ENCODE results near the gene KLHL4. TPM values are rescaled to one million over a fixed set of nuclear protein-coding genes. Genes with fewer than 3 reads are reported as not detected.
"Not testable (repeated sequence)": the region's sequence is repeated elsewhere in the genome, so short reads cannot be mapped to it uniquely, and the experiment has no call there.

The KLHL4 gene
- total RNA-seq, 2 experiments from 2014 or later, result not detected

GRCh38 chrX:87679849-87680248 lies 162.2 kb downstream of the KLHL4 start:
- CTCF ChIA-PET, result no interaction called here
- no peak for DNase-seq
- H3K27ac Mint-ChIP-seq, result no peak overlapping the region

DNA sequence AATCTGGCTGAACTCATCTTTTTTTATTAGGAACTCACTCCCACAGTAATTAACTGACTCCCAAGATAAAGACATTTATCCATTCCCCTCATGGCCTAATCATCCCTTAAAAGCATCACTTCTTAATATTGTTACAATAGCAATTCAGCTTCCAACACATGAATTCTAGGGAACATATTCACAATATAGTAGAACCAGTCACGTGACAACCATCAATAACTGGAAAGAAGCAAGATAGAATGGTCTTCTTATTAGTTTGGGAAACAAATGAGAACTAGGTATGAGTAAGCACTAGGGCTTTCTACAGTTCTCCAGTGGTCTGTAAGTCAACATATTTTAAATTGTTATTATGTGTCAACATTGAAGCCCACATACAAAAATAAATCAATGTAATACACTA lies 170.1 kb downstream of the KLHL4 start:
- no peak overlapping the region for H3K4me3 Mint-ChIP-seq
- no peak overlapping the region for H3K27ac Mint-ChIP-seq
- H3K4me1 Mint-ChIP-seq (ENCODE audit: low read depth), result no peaks in the 10 kb centered on the region
- H3K9me3 Mint-ChIP-seq, result peaks cover 5% of the 10 kb centered on the region
- H3K9me3 ChIP-seq (ENCODE audit: control insufficient read depth in 1 of 2, insufficient read depth in 1 of 2, low read length in 2 of 2), result no peaks in the 10 kb centered on the region
- H3K4me3 ChIP-seq (ENCODE audit: low read length), result no peak overlapping the region
- TF ChIP-seq, protein P1, sequence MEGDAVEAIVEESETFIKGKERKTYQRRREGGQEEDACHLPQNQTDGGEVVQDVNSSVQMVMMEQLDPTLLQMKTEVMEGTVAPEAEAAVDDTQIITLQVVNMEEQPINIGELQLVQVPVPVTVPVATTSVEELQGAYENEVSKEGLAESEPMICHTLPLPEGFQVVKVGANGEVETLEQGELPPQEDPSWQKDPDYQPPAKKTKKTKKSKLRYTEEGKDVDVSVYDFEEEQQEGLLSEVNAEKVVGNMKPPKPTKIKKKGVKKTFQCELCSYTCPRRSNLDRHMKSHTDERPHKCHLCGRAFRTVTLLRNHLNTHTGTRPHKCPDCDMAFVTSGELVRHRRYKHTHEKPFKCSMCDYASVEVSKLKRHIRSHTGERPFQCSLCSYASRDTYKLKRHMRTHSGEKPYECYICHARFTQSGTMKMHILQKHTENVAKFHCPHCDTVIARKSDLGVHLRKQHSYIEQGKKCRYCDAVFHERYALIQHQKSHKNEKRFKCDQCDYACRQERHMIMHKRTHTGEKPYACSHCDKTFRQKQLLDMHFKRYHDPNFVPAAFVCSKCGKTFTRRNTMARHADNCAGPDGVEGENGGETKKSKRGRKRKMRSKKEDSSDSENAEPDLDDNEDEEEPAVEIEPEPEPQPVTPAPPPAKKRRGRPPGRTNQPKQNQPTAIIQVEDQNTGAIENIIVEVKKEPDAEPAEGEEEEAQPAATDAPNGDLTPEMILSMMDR (IDR thresholded peaks at IDR 0.05), result no peak
- H3K4me1 ChIP-seq (ENCODE audit: insufficient read depth, low read length), result no peaks in the 10 kb centered on the region
- no peak for DNase-seq
- H3K27me3 Mint-ChIP-seq, result no peaks in the 10 kb centered on the region
- ChIA-PET POLR2A (no interaction called here), CTCF (no interaction called here)
- H3K36me3 ChIP-seq (ENCODE audit: insufficient read depth, low read length), result no peaks in the 10 kb centered on the region
- H3K36me3 Mint-ChIP-seq (ENCODE audit: low read depth), result no peaks in the 10 kb centered on the region
- no peaks in the 10 kb centered on the region for H3K27me3 ChIP-seq (ENCODE audit: control insufficient read depth in 1 of 2, insufficient read depth in 2 of 2, low read length in 2 of 2)
- intact Hi-C loops (cut with DNase I, micrococcal nuclease), result no loop called here
- no peak overlapping the region for H3K27ac ChIP-seq (ENCODE audit: low read depth in 1 of 2, low read length in 2 of 2)
- no peak for ATAC-seq (ENCODE audit: poor library complexity)

More at GRCh38 chrX:87679849-87680248, 162.2 kb downstream of the KLHL4 start:
- intact Hi-C loops (cut with DNase I, micrococcal nuclease), result no loop called here
- Mint-ChIP-seq H3K27me3 (no peaks in the 10 kb centered on the region), H3K9me3 (no peaks in the 10 kb centered on the region), H3K36me3 (ENCODE audit: low read depth) (no peaks in the 10 kb centered on the region), H3K4me3 (no peak overlapping the region), H3K4me1 (ENCODE audit: low read depth) (no peaks in the 10 kb centered on the region)
- Histone ChIP-seq H3K36me3 (ENCODE audit: insufficient read depth, low read length) (no peaks in the 10 kb centered on the region), H3K27me3 (ENCODE audit: control insufficient read depth in 1 of 2, insufficient read depth in 2 of 2, low read length in 2 of 2) (no peaks in the 10 kb centered on the region), H3K4me1 (ENCODE audit: insufficient read depth, low read length) (no peaks in the 10 kb centered on the region), H3K9me3 (ENCODE audit: control insufficient read depth in 1 of 2, insufficient read depth in 1 of 2, low read length in 2 of 2) (no peaks in the 10 kb centered on the region), H3K4me3 (ENCODE audit: low read length) (no peak overlapping the region), H3K27ac (ENCODE audit: low read depth in 1 of 2, low read length in 2 of 2) (no peak overlapping the region)
- POLR2A ChIA-PET, result no interaction called here
- no peak for ATAC-seq (ENCODE audit: poor library complexity)
- TF ChIP-seq, protein P1 (IDR thresholded peaks at IDR 0.05), result no peak

GRCh38 chrX:87688113-87688748 lies 170.6 kb downstream of the KLHL4 start:
- H3K27ac Mint-ChIP-seq; H3K36me3 Mint-ChIP-seq (ENCODE audit: low read depth); H3K9me3 ChIP-seq (ENCODE audit: control insufficient read depth in 1 of 2, insufficient read depth in 1 of 2, low read length in 2 of 2); POLR2A ChIA-PET; H3K36me3 ChIP-seq (ENCODE audit: insufficient read depth, low read length); H3K27me3 Mint-ChIP-seq; H3K4me3 ChIP-seq (ENCODE audit: low read length); H3K27ac ChIP-seq (ENCODE audit: low read depth in 1 of 2, low read length in 2 of 2); H3K9me3 Mint-ChIP-seq; H3K4me1 ChIP-seq (ENCODE audit: insufficient read depth, low read length); intact Hi-C loops (cut with DNase I, micrococcal nuclease); DNase-seq; H3K4me3 Mint-ChIP-seq; ATAC-seq (ENCODE audit: poor library complexity); CTCF ChIA-PET; H3K27me3 ChIP-seq (ENCODE audit: control insufficient read depth in 1 of 2, insufficient read depth in 2 of 2, low read length in 2 of 2); H3K4me1 Mint-ChIP-seq (ENCODE audit: low read depth): not testable (repeated sequence)

GRCh38 chrX:87689218-87689617 lies 171.6 kb downstream of the KLHL4 start:
- POLR2A ChIA-PET; H3K4me1 ChIP-seq (ENCODE audit: insufficient read depth, low read length); intact Hi-C loops (cut with DNase I, micrococcal nuclease); H3K27ac Mint-ChIP-seq; H3K27me3 ChIP-seq (ENCODE audit: control insufficient read depth in 1 of 2, insufficient read depth in 2 of 2, low read length in 2 of 2); H3K36me3 ChIP-seq (ENCODE audit: insufficient read depth, low read length); H3K27me3 Mint-ChIP-seq; ATAC-seq (ENCODE audit: poor library complexity); H3K9me3 Mint-ChIP-seq; H3K4me3 Mint-ChIP-seq; H3K36me3 Mint-ChIP-seq (ENCODE audit: low read depth); DNase-seq; H3K9me3 ChIP-seq (ENCODE audit: control insufficient read depth in 1 of 2, insufficient read depth in 1 of 2, low read length in 2 of 2); H3K27ac ChIP-seq (ENCODE audit: low read depth in 1 of 2, low read length in 2 of 2); H3K4me3 ChIP-seq (ENCODE audit: low read length); H3K4me1 Mint-ChIP-seq (ENCODE audit: low read depth); CTCF ChIA-PET: not testable (repeated sequence)
